Measurements from ENCODE around the gene CNOT8. TPM values are rescaled to one million over a fixed set of nuclear protein-coding genes. Genes with fewer than 3 reads are reported as not detected.
"Not testable (repeated sequence)": the region's sequence is repeated elsewhere in the genome, so short reads cannot be mapped to it uniquely, and the experiment has no call there.

Gene CNOT8
- total RNA-seq, 4 donors from 2014 or later, result 48.0 to 106 (median 70.3) TPM

DNA sequence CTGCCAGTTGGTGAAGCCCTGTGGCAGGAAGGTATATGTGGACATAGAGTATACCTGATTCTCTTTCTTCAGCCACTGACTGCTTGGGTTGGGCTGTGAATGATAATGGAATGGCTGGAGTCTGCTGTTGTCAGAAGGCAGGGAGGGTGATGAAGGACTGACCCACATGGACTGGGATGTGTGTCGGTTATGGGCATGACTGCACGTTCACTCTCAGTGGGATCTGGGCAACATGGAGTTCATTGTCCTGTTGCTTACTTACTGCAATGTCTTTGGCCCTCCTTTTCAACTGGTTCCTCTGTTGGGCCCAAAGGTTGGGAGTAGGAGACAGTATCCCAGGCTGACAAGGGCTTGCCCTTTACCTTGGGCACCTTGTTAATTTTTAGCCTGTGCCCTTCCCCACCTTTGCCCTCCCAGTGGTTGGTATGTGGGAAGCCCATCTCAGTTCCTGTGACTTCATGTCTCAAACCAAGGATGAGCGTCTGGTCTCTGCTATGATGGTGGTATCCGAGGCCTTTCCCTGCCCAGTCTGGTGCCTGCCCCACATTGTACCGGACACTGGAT lies 42.7 kb upstream of the CNOT8 start:
- DNase-seq (ENCODE audit: low spot score) (no peak), ATAC-seq (ENCODE audit: low FRiP score) (no peak)
- TF ChIP-seq, protein P1, sequence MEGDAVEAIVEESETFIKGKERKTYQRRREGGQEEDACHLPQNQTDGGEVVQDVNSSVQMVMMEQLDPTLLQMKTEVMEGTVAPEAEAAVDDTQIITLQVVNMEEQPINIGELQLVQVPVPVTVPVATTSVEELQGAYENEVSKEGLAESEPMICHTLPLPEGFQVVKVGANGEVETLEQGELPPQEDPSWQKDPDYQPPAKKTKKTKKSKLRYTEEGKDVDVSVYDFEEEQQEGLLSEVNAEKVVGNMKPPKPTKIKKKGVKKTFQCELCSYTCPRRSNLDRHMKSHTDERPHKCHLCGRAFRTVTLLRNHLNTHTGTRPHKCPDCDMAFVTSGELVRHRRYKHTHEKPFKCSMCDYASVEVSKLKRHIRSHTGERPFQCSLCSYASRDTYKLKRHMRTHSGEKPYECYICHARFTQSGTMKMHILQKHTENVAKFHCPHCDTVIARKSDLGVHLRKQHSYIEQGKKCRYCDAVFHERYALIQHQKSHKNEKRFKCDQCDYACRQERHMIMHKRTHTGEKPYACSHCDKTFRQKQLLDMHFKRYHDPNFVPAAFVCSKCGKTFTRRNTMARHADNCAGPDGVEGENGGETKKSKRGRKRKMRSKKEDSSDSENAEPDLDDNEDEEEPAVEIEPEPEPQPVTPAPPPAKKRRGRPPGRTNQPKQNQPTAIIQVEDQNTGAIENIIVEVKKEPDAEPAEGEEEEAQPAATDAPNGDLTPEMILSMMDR (IDR thresholded peaks at IDR 0.05), result no peak

DNA sequence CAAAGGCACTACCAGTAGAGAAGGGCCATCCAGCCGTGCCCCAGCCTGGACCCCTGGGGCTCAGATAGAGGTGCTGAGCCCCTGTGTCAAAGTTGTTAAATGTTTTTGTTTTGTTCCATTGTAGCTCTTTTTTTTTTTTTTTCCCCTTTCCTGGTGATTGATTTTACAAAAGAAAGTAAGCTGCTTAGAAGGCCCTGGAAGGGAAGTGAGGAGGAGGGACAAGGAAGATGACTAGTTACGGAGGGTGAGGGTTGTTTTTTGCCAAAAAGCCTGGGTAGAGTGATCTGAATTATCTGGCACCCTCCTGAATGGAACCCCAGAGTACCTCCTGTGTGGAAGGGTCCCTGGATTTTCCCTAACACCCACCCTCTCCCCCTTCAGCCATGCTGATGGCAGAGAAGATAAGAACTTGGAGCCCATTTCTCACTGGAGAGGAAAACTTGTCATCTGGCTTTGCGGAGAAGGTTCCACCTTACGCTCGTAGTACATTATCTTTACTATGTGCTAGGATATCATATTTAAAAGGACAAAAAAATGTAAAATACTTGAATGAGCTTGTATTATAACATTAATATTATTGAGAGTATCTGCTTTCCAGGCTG lies 41.4 kb upstream of the CNOT8 start:
- DNase-seq (ENCODE audit: low spot score) (no peak), ATAC-seq (ENCODE audit: low FRiP score) (no peak)
- TF ChIP-seq, protein P1 (IDR thresholded peaks at IDR 0.05), result no peak

GRCh38 chr5:154817815-154818214 lies 40.6 kb upstream of the CNOT8 start:
- no peak for ATAC-seq (ENCODE audit: low FRiP score)
- TF ChIP-seq, protein P1 (IDR thresholded peaks at IDR 0.05), result no peak
- DNase-seq (ENCODE audit: low spot score), result no peak

GRCh38 chr5:154818471-154819116 lies 39.8 kb upstream of the CNOT8 start:
- DNase-seq (ENCODE audit: low spot score) (no peak), ATAC-seq (ENCODE audit: low FRiP score) (no peak)
- TF ChIP-seq, protein P1 (IDR thresholded peaks at IDR 0.05), result no peak

- ATAC-seq (ENCODE audit: low FRiP score) (no peak), DNase-seq (ENCODE audit: low spot score) (no peak)
- TF ChIP-seq, protein P1 (IDR thresholded peaks at IDR 0.05), result no peak
These were observed 38.9 kb upstream of the CNOT8 start for GRCh38 chr5:154819546-154819945.

GRCh38 chr5:154820383-154820782 lies 38.0 kb upstream of the CNOT8 start:
- TF ChIP-seq, protein P1 (IDR thresholded peaks at IDR 0.05), result no peak
- no peak for DNase-seq (ENCODE audit: low spot score)

DNA sequence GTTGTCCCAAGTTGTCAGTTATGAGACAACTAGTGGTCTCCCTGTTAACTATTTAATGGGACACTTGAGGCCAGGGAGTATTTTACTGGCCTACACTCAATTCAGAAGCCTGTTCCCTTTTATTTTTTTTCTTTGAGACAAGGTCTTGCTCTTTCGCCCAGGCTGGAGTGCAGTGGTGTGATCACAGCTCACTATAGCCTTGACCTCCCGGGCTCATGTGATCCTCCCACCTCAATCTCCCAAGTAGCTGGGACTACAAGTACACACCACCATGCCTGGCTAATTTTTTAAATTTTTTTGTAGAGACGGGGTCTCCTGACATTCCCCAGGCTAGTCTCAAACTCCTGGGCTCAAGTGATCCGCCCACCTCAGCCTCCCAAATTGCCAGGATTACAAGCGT lies 35.5 kb upstream of the CNOT8 start:
- DNase-seq (ENCODE audit: low spot score); ATAC-seq (ENCODE audit: low FRiP score): not testable (repeated sequence)

More at GRCh38 chr5:154820383-154820782, 38.0 kb upstream of the CNOT8 start:
- no peak for ATAC-seq (ENCODE audit: low FRiP score)
